HL-60 (cell line): ENCODE results near the gene TBC1D30.
A peak's percentile ranks its signal among the peaks of the same experiment; 100 is the strongest.

Source experiments
- DNase-seq, 2 experiments: peaks; one replicate each; pipeline ENCODE4 v3.0.0-alpha.2; 2010 to 2020; ENCODE audit warnings: low read depth in 1 of 2, low spot score in 1 of 2
- H3K27ac ChIP-seq: fragments of 250-450 bp; sonication (Bioruptor Pico); replicated peaks from 2 replicates; pipeline ENCODE4 v1.5.1; 2020; ENCODE audit warnings: mild to moderate bottlenecking, moderate library complexity
- H3K27me3 ChIP-seq: fragments of 250-450 bp; sonication (Bioruptor Pico); 2 replicates; pipeline ENCODE4 v1.5.1; 2021; ENCODE audit warnings: mild to moderate bottlenecking, moderate library complexity; ENCODE audit not compliant: insufficient read depth, poor library complexity, severe bottlenecking
- H3K4me3 ChIP-seq: replicated peaks from 2 replicates; pipeline ENCODE4 v1.5.1; 2011; ENCODE audit warnings: mild to moderate bottlenecking, control low read depth, low read length; ENCODE audit not compliant: insufficient read depth
- GABPA ChIP-seq: IDR thresholded peaks from 2 replicates; pipeline ENCODE4 v1.6.1; 2012; ENCODE audit warnings: low read depth
- POLR2AphosphoS5 ChIP-seq: IDR thresholded peaks from 2 replicates; pipeline ENCODE4 v1.6.1; 2012; ENCODE audit warnings: low read depth
- REST ChIP-seq: IDR thresholded peaks from 2 replicates; pipeline ENCODE4 v1.6.1; 2012; ENCODE audit warnings: low read depth; ENCODE audit not compliant: insufficient replicate concordance
- SPI1 ChIP-seq: IDR thresholded peaks from 2 replicates; pipeline ENCODE4 v1.6.1; 2012; ENCODE audit warnings: low read depth, mild to moderate bottlenecking, borderline replicate concordance
- TF ChIP-seq, protein P1 (sequence below): IDR thresholded peaks from one replicate; pipeline ENCODE4 v1.5.1; 2011; ENCODE audit warnings: low read length, control low read depth, inconsistent platforms; ENCODE audit not compliant: insufficient read depth

TBC1D30 gene

DNA sequence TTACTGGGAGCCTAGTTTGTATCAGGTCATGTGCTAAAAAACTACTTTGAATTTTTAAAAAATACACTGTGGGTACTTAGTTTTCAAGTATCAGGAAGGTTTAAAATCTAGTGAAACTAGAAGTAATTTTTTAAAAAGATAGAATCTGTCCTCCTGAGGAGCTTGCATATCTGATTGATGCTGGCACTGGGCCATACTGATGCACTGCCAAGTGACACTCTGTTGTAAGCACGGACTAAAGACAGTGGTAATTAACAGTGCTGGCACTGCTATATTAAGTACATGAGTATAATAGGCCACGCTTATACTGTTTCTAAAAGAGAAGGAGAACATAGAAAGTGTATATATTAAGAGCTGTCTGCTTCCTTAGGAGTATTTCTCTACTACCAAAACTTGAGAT is 10.0 kb upstream of the TBC1D30 start:
- Histone ChIP-seq H3K27ac (no peak overlapping the region), H3K4me3 (no peak overlapping the region)
- DNase-seq = no peak

DNA sequence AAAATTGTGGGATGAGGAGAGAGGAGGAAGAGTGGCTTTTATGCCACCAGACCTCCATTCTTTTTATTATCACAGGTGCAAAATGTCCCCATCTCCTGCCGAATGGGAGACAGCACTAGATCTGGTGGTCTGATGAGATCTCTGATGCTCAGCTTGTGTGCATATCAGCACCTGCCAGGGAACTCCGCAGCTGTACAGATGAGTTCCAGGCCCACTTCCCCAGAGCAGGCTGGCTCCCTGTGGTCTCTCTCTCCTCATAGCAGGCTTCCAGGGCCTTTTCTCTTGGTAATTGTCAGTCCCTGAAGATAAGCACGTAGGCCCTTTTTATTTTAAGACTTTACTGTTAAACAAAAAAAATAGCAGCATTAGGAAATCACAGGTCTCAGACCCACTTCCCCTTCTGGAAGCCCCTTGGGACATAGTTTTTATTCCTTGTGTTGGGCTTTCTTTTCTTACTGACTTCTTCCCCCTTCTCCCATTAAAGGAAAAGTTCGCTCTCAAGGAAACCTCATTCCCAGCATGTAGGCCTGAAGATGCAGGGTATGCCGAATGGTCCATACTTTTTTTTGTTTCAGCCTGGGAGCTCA is 4.5 kb upstream of the TBC1D30 start:
- H3K27me3 ChIP-seq = peaks cover 21% of the 10 kb centered on the region
- no peak overlapping the region for H3K27ac ChIP-seq
- no peak overlapping the region for H3K4me3 ChIP-seq
- TF ChIP-seq SPI1 (peak; percentile 57; the same call in 1 of the 2 replicates), REST (no peak)
- DNase-seq = no peak

More for the DNA sequence above, 10.0 kb upstream of the TBC1D30 start:
- TF ChIP-seq, protein P1, sequence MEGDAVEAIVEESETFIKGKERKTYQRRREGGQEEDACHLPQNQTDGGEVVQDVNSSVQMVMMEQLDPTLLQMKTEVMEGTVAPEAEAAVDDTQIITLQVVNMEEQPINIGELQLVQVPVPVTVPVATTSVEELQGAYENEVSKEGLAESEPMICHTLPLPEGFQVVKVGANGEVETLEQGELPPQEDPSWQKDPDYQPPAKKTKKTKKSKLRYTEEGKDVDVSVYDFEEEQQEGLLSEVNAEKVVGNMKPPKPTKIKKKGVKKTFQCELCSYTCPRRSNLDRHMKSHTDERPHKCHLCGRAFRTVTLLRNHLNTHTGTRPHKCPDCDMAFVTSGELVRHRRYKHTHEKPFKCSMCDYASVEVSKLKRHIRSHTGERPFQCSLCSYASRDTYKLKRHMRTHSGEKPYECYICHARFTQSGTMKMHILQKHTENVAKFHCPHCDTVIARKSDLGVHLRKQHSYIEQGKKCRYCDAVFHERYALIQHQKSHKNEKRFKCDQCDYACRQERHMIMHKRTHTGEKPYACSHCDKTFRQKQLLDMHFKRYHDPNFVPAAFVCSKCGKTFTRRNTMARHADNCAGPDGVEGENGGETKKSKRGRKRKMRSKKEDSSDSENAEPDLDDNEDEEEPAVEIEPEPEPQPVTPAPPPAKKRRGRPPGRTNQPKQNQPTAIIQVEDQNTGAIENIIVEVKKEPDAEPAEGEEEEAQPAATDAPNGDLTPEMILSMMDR = no peak
- TF ChIP-seq REST (no peak), SPI1 (no peak), POLR2AphosphoS5 (no peak), GABPA (no peak)
- no peaks in the 10 kb centered on the region for H3K27me3 ChIP-seq

DNA sequence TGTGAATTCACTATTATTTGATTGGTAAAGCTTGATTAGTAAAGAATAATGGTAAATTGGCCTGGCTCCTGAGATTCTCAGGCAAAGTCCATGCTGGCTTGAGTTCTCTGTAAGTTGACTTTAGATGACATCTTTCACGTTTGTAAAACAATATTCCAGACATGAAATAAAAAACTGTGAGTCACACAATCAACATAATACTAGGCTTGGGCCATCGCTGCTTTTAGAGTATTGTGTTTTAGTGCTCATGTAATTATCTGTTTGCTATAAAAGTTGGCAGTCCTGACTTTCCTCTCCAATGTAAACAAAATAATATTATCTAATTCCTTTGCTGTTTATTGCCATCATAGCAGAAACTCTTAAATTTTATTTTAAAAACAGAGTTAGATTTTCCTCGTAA is 3.9 kb upstream of the TBC1D30 start:
- Histone ChIP-seq H3K4me3 (no peak overlapping the region), H3K27ac (no peak overlapping the region), H3K27me3 (peaks cover 28% of the 10 kb centered on the region)
- no peak for TF ChIP-seq POLR2AphosphoS5
- TF ChIP-seq, protein P1 = no peak
- no peak for DNase-seq

DNA sequence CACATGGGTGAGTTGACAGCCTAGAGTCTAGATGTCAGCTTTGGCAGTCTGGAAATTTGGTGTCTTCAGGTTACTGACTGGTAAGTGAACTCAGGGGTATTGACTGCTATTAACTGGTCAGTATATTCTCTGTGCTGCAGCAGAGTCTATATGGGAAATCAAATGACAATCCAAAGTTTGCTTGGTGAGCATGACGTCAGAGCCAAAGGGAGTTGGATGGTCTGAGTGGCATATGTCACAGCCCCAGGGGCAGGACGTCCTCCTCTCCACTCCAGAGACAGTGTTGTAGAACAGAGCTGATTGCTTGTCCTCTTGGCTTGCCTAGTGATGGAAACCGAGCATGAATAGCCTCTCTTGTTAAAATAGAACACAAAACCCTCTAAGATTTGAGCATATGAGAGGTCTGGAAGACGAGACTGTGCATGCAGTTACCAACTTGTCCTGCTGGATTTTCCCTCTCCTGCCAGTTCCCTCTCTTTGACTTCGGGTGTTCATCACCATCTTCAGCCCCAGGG is 3.3 kb upstream of the TBC1D30 start:
- Histone ChIP-seq H3K27me3 (peaks cover 34% of the 10 kb centered on the region), H3K4me3 (no peak overlapping the region), H3K27ac (no peak overlapping the region)
- TF ChIP-seq POLR2AphosphoS5 (no peak), REST (no peak), GABPA (no peak), SPI1 (no peak)
- TF ChIP-seq, protein P1 = no peak
- DNase-seq = no peak
